HG03354 (cell line): ENCODE results near the gene TBC1D9B.
"Not testable (repeated sequence)": the region's sequence is repeated elsewhere in the genome, so short reads cannot be mapped to it uniquely, and the experiment has no call there.

Source experiments
- ATAC-seq: cut with Tn5 transposase; IDR thresholded peaks from one replicate; pipeline ENCODE4 v1.9.1; 2021; ENCODE audit warnings: mild to moderate bottlenecking; ENCODE audit not compliant: unreplicated experiment, poor library complexity, severe bottlenecking

The TBC1D9B gene

DNA sequence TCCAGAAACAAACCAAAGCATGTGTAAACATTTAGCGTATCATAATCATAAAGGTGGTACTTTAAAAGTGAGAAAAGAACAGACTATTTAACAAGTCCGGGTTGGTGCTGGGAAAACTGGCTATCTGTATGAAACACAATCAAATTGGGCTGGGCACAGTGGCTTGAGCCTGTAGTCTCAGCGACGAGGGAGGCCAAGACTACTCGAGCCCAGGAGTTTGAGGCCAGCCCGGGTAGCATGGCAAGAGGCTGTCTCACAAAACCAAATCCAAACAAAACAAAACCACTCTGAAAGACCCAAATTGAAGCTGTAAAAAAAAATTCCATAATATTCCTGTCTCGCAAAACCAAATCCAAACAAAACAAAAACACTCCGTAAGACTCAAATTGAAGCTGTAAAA lies 53.3 kb downstream of the TBC1D9B start:
- ATAC-seq, result no peak

- ATAC-seq, result peak; percentile 78
Measured at GRCh38 chr5:179852993-179853547, 54.6 kb downstream of the TBC1D9B start.

DNA sequence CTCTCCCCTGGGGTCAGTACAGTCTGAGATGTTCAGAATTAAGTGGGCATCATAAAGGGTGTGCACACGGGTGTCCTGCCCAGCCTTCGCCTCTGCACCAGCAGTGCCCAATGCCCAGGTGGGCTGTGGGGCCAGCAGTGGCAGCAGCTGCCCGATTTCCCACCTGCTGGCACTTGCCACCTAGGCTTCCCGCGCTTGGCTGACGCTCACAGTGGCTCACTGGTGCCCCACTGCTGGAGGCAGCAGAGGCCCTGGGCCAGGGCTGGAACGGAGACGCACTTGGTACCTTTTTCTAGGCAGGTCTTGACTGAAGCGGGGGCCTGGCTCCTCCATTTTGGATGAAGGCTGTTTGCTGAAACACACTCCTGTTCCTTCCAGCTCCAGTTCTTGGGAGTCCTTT lies 66.1 kb downstream of the TBC1D9B start:
- ATAC-seq, result no peak

DNA sequence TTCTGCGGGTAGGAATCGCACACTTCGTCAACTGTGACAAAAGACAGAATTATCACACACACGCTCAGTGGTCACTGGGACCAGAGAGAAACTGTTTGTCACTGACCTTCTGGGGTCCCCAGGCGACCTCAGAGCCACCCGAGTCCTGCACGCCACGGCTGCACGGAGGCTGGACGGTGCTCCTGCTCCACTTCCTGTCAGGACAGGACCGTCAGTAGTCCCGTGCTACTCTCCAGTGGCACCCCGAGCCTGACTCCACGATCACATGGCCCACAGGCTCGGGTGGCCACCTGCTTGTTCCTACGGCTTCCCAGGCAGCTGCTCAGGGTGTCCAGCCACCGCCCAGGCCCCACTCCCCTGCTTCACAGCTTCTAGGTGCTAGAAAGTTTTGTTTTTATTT lies 66.9 kb downstream of the TBC1D9B start:
- no peak for ATAC-seq

DNA sequence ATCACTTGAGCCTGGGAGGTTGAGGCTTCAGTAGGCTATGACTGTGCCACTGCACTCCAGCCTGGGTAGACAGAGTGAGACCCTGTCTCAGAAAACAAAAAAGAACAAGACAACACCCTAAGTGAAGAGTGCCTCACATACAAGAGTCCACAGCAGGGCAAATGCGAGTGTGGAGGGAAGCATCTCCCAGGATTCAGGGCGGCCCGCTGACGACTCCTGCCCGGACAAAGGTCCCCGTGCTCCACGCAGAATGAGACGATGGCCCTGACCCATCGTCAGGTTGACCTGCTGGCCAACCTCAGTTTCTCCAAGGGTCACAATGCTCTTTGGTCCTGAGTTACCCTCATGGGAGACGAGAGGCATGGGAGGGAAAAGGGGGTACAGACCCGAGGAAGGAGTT lies 67.4 kb downstream of the TBC1D9B start:
- no peak for ATAC-seq

GRCh38 chr5:179839328-179840256 lies 68.1 kb downstream of the TBC1D9B start:
- no peak for ATAC-seq

DNA sequence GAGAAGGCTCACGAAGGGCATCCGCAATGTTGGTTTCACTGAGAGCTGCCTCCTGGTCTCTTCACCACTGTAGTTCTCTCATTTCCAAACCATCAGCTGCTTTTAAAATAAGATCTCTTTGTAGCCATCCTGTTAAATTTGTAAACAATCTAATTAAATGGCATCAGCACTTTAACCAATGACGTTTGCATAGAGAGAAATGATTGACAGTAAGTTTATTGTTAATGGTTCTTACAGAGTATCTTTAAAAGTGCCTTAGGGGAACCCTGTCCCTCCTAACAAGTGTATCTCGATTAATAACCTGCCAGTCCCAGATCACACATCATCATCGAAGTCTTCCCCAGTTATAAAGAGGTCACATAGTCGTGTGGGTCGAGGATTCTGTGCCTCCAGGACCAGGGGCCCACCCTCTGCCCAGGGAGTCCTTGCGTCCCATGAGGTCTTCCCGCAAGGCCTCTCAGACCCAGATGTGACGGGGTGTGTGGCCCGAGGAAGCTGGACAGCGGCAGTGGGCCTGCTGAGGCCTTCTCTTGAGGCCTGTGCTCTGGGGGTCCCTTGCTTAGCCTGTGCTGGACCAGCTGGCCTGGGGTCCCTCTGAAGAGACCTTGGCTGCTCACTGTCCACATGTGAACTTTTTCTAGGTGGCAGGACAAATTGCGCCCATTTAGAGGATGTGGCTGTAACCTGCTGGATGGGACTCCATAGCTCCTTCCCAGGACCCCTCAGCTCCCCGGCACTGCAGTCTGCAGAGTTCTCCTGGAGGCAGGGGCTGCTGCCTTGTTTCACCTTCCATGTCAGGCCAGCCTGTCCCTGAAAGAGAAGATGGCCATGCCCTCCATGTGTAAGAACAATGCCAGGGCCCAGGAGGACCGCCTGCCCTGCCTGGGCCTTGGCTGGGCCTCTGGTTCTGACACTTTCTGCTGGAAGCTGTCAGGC lies 70.4 kb downstream of the TBC1D9B start:
- ATAC-seq, result no peak

GRCh38 chr5:179836225-179837019 lies 71.3 kb downstream of the TBC1D9B start:
- peak; percentile 70 for ATAC-seq

DNA sequence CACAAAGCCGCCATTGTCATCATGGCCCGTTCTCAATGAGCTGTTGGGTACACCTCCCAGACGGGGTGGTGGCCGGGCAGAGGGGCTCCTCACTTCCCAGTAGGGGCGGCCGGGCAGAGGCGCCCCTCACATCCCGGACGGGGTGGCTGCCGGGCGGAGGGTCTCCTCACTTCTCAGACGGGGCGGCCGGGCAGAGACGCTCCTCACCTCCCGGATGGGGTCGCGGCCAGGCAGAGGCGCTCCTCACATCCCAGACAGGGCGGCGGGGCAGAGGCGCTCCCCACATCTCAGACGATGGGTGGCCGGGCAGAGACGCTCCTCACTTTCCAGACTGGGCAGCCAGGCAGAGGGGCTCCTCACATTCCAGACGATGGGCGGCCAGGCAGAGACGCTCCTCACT lies 72.8 kb downstream of the TBC1D9B start:
- ATAC-seq, result not testable (repeated sequence)

DNA sequence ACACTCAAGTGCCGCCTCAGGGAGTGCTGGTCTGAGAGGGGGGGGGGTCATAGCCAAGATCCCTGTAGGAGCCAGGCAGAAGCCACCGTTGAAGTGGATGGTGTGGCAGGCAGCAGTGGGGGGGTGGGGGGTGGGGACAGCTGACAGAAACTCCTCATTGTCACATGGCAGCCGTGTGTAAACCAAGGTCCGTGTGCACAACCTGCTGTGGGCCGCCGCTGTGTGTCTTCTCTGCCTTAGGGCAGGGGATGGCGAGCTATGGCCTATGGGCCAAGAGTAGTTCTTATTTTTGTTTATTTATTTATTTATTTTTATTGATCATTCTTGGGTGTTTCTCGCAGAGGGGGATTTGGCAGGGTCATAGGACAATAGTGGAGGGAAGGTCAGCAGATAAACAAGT lies 73.6 kb downstream of the TBC1D9B start:
- no peak for ATAC-seq

- no peak for ATAC-seq
Measured at GRCh38 chr5:179833709-179834070, 74.0 kb downstream of the TBC1D9B start.

- ATAC-seq, result no peak
Measured at GRCh38 chr5:179833056-179833708, 74.5 kb downstream of the TBC1D9B start.

GRCh38 chr5:179832039-179832745 lies 75.5 kb downstream of the TBC1D9B start:
- no peak for ATAC-seq

GRCh38 chr5:179830818-179831468 lies 76.8 kb downstream of the TBC1D9B start:
- ATAC-seq, result no peak

DNA sequence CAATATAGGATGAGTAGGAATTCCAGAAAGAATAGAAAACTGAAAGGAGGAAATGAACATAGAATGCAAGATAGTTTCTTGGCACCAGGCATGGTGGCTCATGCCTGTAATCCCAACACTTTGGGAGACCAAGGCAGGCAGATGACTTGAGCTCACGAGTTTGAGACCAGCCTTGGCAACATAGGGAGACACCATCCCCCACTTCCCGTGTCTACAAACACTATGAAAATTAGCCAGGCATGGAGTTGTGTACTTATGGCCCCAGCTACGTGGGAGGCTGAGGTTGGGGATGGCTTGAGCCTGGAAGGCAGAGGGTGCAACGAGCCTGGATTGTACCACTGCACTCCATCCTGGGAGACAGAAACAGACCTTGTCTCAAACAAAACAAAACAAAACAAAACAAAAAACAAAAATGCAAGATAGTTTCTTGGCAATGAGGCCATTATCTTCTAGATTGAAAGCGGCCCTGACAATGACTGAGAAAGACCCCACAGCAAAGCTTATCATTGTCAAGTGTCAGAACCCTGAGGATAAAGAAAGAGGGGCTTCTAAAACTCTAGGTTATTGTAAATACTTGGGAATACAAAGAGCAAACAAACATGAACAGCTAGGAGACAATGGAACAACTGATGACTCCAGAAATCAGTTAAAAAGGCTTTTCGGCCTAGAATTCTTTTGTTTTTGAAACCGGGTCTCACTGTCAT lies 77.8 kb downstream of the TBC1D9B start:
- no peak for ATAC-seq

- no peak for ATAC-seq
Measured at GRCh38 chr5:179828756-179829421, 78.8 kb downstream of the TBC1D9B start.

DNA sequence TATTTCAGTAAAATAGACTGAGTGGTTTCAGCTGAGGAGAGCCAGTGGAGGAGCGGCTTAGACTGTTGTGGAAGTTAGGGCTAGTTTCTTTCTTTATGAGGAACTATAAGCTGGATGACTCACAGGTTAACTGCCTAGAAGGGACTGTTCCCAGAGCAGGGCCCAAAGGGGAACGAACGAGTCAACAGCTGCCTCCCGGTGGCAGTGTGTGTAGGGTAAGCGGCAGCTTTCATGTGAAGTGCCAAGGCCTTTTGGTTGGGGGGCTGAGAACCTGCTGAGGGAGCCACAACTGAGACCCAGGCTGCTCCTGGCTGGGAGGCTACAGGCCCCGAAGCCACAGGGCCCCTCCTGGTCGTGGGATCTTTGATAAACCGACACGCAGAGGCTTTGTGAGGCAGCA lies 80.0 kb downstream of the TBC1D9B start:
- ATAC-seq, result no peak
